HG03045 (cell line): Measurements from ENCODE around the gene GJA1.
"Not testable (repeated sequence)": the region's sequence is repeated elsewhere in the genome, so short reads cannot be mapped to it uniquely, and the experiment has no call there.

Experiments used
- ATAC-seq: cut with Tn5 transposase; IDR thresholded peaks from one replicate; pipeline ENCODE4 v1.9.1; 2021; ENCODE audit warnings: mild to moderate bottlenecking, moderate library complexity; ENCODE audit not compliant: unreplicated experiment

Gene GJA1

GRCh38 chr6:121436960-121437850 is 1.8 kb downstream of the GJA1 start:
- no peak for ATAC-seq

- ATAC-seq: no peak
Observed at GRCh38 chr6:121437851-121438651, 2.6 kb downstream of the GJA1 start.

- no peak for ATAC-seq
Observed at GRCh38 chr6:121438869-121439268, 3.4 kb downstream of the GJA1 start.

- ATAC-seq: no peak
Observed at GRCh38 chr6:121439475-121439874, 4.0 kb downstream of the GJA1 start.

GRCh38 chr6:121439926-121440325 is 4.5 kb downstream of the GJA1 start:
- ATAC-seq: no peak

- ATAC-seq: no peak
Observed at GRCh38 chr6:121441477-121441876, 6.0 kb downstream of the GJA1 start.

GRCh38 chr6:121442576-121442975 is 7.1 kb downstream of the GJA1 start:
- no peak for ATAC-seq

- no peak for ATAC-seq
Observed at GRCh38 chr6:121443971-121444541, 8.6 kb downstream of the GJA1 start.

GRCh38 chr6:121446705-121447104 is 11.3 kb downstream of the GJA1 start:
- ATAC-seq: not testable (repeated sequence)

- not testable (repeated sequence) for ATAC-seq
Observed at GRCh38 chr6:121447746-121448145, 12.3 kb downstream of the GJA1 start.

- not testable (repeated sequence) for ATAC-seq
Observed at GRCh38 chr6:121448528-121448927, 13.1 kb downstream of the GJA1 start.

- no peak for ATAC-seq
Observed at GRCh38 chr6:121449331-121449730, 13.9 kb downstream of the GJA1 start.

GRCh38 chr6:121450242-121450641 is 14.8 kb downstream of the GJA1 start:
- no peak for ATAC-seq

- no peak for ATAC-seq
Observed at GRCh38 chr6:121451250-121451649, 15.8 kb downstream of the GJA1 start.

GRCh38 chr6:121453191-121453590 is 17.7 kb downstream of the GJA1 start:
- no peak for ATAC-seq

GRCh38 chr6:121460170-121460569 is 24.7 kb downstream of the GJA1 start:
- no peak for ATAC-seq

- no peak for ATAC-seq
Observed at GRCh38 chr6:121463087-121463486, 27.6 kb downstream of the GJA1 start.

- ATAC-seq: no peak
Observed at GRCh38 chr6:121465101-121465500, 29.7 kb downstream of the GJA1 start.

- ATAC-seq: no peak
Observed at GRCh38 chr6:121479486-121480098, 44.1 kb downstream of the GJA1 start.

- ATAC-seq: no peak
Observed at GRCh38 chr6:121480099-121480713, 44.8 kb downstream of the GJA1 start.
